HG02571 (cell line): ENCODE measurements around the gene ADK.
"Not testable (repeated sequence)": the region's sequence is repeated elsewhere in the genome, so short reads cannot be mapped to it uniquely, and the experiment has no call there.

Experiments used
- ATAC-seq: cut with Tn5 transposase; IDR thresholded peaks from one replicate; pipeline ENCODE4 v1.9.1; 2021; ENCODE audit warnings: mild to moderate bottlenecking, moderate library complexity; ENCODE audit not compliant: unreplicated experiment

ADK gene

DNA sequence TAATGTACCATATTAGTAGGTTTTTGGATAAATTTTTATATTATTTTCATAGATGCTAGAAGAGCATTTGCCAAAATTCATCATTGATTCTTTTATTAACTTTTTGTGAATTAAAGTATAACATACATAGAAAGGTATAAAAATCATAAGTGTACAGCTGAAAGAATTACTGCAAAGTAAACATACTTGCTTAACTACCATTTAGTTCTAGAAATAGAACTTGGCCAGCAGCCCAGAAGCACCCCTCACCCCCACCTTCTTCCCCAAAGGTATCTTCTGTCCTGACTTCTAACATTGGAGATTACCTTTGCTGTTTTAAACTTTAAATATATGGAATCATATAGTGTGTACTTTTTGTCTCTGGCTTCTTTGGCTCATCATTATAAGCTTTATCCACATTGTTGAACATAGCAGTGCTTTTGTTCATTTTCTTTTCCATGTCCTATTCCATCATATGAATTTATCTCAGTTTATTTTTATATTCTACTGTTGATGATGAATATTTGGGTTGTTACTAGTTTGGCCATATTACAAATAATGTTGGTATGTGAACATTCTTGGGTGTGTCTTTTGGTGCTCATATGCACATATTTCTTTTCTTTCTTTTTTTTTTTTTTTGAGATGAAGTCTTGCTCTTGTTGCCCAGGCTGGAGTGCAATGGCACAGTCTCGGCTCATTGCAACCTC, 142.8 kb downstream of the ADK start:
- no peak for ATAC-seq

DNA sequence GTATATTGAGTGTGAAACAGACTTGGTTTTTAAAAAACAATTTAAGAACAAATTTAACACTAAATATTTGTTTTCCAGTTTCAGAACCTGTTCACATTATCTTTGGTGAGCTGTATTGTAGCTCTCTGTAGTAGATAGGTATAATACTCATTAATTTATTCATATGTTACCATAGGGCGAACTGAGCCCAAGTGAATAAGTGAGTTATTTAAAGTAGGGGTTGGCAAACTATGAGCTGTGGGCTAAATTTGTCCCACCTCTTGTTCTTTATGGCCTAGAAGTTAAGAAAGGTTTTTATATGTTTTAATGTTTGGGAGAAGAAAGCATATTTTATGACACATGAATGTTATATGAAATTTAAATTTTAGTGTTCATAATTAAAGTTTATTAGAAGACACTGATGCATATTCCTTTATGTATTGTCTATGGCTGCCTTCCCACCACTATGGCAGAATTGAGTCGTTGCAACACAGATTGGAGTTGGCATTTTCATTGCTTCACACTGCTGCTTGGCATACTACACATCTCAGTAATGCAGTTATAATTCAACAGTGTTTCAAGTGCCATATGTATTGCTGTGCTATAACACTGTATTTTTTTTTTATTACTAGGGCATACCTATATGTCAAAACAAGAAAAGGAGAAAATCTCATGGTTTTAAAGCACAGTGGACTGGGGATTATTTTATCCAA, 146.5 kb downstream of the ADK start:
- ATAC-seq: no peak

- ATAC-seq: not testable (repeated sequence)
Measured at GRCh38 chr10:74300074-74300621, 149.1 kb downstream of the ADK start.

DNA sequence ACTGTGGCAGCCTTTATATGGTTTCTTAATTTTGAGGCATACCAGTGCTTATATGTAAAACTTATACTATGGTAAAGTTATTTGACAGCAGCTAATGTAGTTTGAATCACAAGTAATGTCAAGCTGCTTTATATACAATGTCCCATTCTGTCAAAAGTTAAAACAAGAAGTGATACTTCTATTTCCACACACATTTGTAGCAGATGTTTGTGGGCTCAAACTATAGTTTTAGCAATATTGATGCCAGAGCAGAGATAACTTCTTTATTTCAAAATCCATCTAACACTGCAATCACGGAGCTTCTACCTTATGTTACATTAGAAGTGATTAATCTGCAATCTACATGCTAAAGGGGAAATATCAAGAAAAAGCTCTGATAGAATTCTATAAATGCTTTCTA, 149.6 kb downstream of the ADK start:
- ATAC-seq: no peak

DNA sequence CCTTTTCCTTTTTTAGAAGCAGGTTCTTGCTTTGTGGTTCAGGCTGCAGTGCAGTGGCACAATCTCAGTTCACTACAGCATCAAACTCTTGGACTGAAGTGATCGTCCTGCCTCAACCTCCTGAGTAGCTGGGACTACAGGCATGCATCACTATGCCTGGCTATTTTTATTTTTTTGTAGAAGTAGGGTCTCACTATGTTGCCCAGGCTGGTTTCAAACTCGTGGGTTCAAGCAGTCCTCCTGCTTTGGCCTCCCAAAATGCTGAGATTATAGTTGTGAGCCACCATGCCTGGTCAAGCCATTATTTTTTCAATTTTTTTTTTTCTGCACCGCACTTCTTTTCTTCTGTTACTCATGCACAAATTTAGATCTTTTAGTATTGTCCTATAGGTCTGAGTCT, 154.7 kb downstream of the ADK start:
- no peak for ATAC-seq

GRCh38 chr10:74306227-74306982, 155.4 kb downstream of the ADK start:
- ATAC-seq: no peak

- ATAC-seq: no peak
Measured at GRCh38 chr10:74307061-74307651, 156.1 kb downstream of the ADK start.

GRCh38 chr10:74310652-74311257, 159.7 kb downstream of the ADK start:
- no peak for ATAC-seq

DNA sequence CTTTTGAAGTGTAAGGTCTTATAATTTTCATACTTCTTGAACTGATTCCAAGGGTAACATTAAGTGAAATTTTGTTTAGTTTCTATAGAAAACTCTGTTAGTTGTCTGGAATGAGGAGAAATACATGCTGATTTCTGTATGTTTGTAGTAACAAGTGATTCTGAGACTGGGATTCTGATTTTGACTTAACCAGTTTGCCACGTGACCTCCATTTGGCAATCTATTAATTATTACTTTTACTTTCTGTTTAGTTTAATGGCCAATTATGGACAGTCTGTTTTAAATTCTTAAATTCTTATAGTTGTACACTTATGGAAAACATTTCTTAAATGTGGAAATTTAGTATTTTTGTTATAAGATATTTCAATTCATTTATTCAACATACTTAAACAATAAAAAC, 163.1 kb downstream of the ADK start:
- ATAC-seq: no peak

DNA sequence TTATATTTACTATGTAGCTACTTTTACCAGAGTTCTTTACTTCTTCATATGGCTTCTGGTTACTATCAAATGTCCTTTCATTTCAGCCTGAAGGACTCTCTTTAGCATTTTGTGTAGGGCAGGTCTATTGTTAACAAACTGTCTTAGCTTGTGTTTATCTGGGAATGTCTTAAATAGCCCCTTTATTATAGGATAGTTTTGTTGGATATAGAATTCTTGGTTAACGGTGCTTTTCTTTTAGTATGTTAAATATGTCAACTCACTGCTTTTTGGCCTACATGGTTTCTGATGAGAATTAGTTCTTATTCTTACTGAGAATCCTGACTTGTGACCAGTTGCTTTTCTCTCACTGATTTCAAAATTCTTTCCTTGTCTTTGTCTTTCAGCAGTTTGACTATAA, 169.0 kb downstream of the ADK start:
- no peak for ATAC-seq

- ATAC-seq: no peak
Measured at GRCh38 chr10:74320717-74321116, 169.7 kb downstream of the ADK start.

DNA sequence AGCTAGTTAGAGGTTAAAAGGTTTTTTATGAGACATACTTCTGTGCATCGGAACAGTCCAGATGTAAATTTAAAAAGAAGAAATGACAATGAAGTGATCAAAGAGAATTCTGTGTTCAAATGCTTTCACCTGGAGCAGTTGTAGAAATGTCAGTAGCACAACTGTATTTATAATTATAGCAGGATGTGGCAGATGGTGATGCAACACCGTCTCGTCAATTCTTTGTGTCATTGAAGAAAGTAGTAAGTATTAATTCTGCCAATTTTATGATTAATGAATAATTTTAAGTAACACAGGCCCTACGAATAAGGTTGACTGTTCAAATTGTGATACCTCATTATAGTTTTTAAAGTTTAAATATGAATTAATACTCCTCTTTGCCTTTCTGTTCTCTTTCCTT, 171.1 kb downstream of the ADK start:
- ATAC-seq: no peak

- ATAC-seq: no peak
Measured at GRCh38 chr10:74322565-74322964, 171.5 kb downstream of the ADK start.

GRCh38 chr10:74328388-74328787, 177.4 kb downstream of the ADK start:
- ATAC-seq: no peak

GRCh38 chr10:74329873-74330272, 178.9 kb downstream of the ADK start:
- no peak for ATAC-seq

GRCh38 chr10:74330646-74331045, 179.6 kb downstream of the ADK start:
- ATAC-seq: no peak

DNA sequence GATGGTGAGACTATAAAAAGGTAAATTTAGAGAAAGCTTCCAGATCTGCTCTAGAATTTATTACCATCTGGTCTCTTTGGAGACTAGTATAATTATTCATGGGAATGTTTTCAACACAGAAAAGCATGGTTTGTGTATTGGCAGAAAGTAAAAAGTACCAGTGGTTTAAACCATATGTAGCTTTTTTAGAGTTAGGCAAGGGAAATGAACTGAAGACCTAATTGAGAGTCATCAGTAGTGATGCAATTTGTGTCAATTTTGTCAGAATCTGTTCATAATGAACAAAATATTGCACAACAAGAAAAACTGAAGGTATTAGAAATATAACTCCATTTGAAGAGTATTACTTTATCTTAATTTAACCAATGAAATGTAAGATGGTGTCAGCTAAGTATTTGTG, 181.4 kb downstream of the ADK start:
- no peak for ATAC-seq

GRCh38 chr10:74333174-74333573, 182.2 kb downstream of the ADK start:
- no peak for ATAC-seq

DNA sequence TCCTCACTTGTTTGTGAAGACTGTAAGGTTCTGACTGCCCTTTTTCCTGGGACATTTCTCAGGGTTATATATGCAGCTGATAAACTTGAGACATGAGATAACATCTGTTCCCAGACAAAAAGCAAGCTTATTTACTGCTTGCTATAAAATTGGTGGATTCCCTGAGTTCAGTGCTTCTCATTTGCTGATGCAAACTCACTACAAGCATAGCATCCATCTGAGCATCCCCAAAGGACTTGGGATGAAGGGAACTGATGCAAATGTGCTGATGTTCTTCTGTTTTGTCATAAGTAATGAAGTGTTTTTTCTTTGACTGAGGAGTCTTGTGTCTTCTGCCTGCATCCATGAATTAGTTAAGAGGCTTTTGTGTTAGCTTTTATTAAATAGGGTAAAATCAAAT, 183.2 kb downstream of the ADK start:
- no peak for ATAC-seq

DNA sequence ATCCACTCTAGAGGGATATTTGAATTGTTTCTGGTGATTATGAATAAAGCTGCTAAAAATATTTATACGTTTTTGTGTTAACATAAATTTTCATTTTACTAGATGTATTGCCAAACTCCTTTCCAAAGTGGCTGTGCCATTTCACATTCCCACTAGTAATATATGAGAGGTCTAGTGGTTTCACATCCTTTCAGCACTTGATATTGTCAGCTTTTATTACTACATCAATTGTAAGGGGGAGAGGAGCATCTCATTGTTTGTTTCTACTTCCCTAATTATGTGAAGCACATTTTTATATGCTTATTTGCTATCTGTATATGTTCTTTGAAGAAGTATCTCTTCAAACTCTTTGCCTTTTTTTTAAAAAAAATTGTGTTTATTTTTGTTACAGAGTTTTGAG, 184.5 kb downstream of the ADK start:
- ATAC-seq: no peak
